HCT116 (cell line): ENCODE data around the gene ITM2C. TPM values are rescaled to one million over a fixed set of nuclear protein-coding genes. Genes with fewer than 3 reads are reported as not detected.

Source experiments
- ATAC-seq: fragments of 200-7000 bp; cut with Tn5 transposase; 2 replicates; pipeline ENCODE4 v1.9.1; 2020; ENCODE audit warnings: mild to moderate bottlenecking, moderate library complexity
- BruUV-seq: library from RNA; stranded (reverse); fragments of 400-500 nt; replicated peaks from 2 replicates; lab custom pipeline; 2021; lab: Mats Ljungman, UMichigan
- CTCF ChIA-PET: fragments of 300-600 bp; sonication (Branson Sonifier 250); formaldehyde crosslinking; loops from one replicate; lab custom pipeline; 2021; ENCODE audit warnings: antibody characterized with exemption; lab: Charles Lee
- POLR2A ChIA-PET: fragments of 300-600, 350-600 bp; sonication (Branson Sonifier 250); formaldehyde crosslinking; loops from one replicate; lab custom pipeline; 2021; ENCODE audit warnings: antibody characterized with exemption; lab: Charles Lee
- RAD21 ChIA-PET, 2 experiments: fragments of 300-600 bp; sonication (Branson Sonifier 250); formaldehyde crosslinking; loops; one replicate each; lab custom pipeline; 2023; ENCODE audit warnings: low total read pairs in 2 of 2; ENCODE audit not compliant: uncharacterized antibody in 2 of 2, unreplicated experiment in 2 of 2, low non-redundant PET in 1 of 2; lab: Charles Lee
- DNase-seq: peaks from one replicate; pipeline ENCODE4 v3.0.0-alpha.2; 2010; ENCODE audit warnings: low read depth, low spot score
- H2AFZ ChIP-seq: fragments of 200-600 bp; shearing (Covaris generic), sonication (generic); 2 replicates; pipeline ENCODE4 v1.6.1; 2017; ENCODE audit warnings: low read depth, mixed run types, mixed read lengths, antibody characterized with exemption, low read length; ENCODE audit not compliant: poor library complexity, severe bottlenecking
- H3K27ac ChIP-seq: 2 replicates; pipeline ENCODE4 v1.5.1; 2012; ENCODE audit warnings: low read depth, low read length
- H3K27me3 ChIP-seq: fragments of 200-600 bp; sonication (generic); 2 replicates; pipeline ENCODE4 v1.6.1; 2016; ENCODE audit warnings: mixed run types, low read length, mixed read lengths; ENCODE audit not compliant: insufficient read depth
- H3K36me3 ChIP-seq, 2 experiments: fragments of 200-500 bp in 1 of 2; fragments of 200-600 bp in 1 of 2; sonication (Bioruptor generic) in 1 of 2; sonication (generic) in 1 of 2; 2 replicates each; pipeline versions ENCODE4 v1.5.1 to v1.6.1; 2014 to 2016; ENCODE audit warnings: low read length in 2 of 2, inconsistent platforms in 1 of 2, mixed read lengths in 1 of 2, mixed run types in 1 of 2; ENCODE audit not compliant: insufficient read depth in 2 of 2, control insufficient read depth in 1 of 2
- H3K4me1 ChIP-seq, 2 experiments: fragments of 200-600 bp in 1 of 2; sonication (generic) in 1 of 2; 2 replicates each; pipeline versions ENCODE4 v1.5.1 to v1.6.1; 2012 to 2017; ENCODE audit warnings: low read length in 2 of 2, inconsistent platforms in 1 of 2, mild to moderate bottlenecking in 1 of 2, mixed read lengths in 1 of 2, mixed run types in 1 of 2, moderate library complexity in 1 of 2; ENCODE audit not compliant: insufficient read depth in 2 of 2, control insufficient read depth in 1 of 2
- H3K4me2 ChIP-seq: fragments of 200-600 bp; sonication (generic); 2 replicates; pipeline ENCODE4 v1.6.1; 2017; ENCODE audit warnings: mixed run types, low read length, mixed read lengths
- H3K4me3 ChIP-seq, 2 experiments: fragments of 200-600 bp in 1 of 2; sonication (generic) in 1 of 2; replicated peaks in 1 of 2; 2 replicates each; pipeline ENCODE4 v1.5.1; 2011 to 2016; ENCODE audit warnings: low read length in 2 of 2, control low read depth in 1 of 2, low read depth in 1 of 2, mild to moderate bottlenecking in 1 of 2, mixed read lengths in 1 of 2, mixed run types in 1 of 2
- H3K79me2 ChIP-seq: fragments of 200-600 bp; sonication (generic); 2 replicates; pipeline ENCODE4 v1.6.1; 2017; ENCODE audit warnings: mild to moderate bottlenecking, mixed run types, low read length, moderate library complexity, mixed read lengths; ENCODE audit not compliant: insufficient read depth
- H3K9ac ChIP-seq: fragments of 200-600 bp; sonication (generic); 2 replicates; pipeline ENCODE4 v1.6.1; 2016; ENCODE audit warnings: low read length, mixed read lengths
- H3K9me2 ChIP-seq: fragments of 200-600 bp; sonication (generic), shearing (Covaris generic); 2 replicates; pipeline ENCODE4 v1.6.1; 2017; ENCODE audit warnings: mixed run types, mild to moderate bottlenecking, moderate library complexity; ENCODE audit not compliant: insufficient read depth
- H3K9me3 ChIP-seq, 2 experiments: fragments of 200-500 bp in 1 of 2; fragments of 200-600 bp in 1 of 2; sonication (Bioruptor generic) in 1 of 2; sonication (generic) in 1 of 2; 2 replicates each; pipeline ENCODE4 v1.6.1; 2014 to 2017; ENCODE audit warnings: low read length in 2 of 2, mixed read lengths in 2 of 2, inconsistent platforms in 1 of 2, low read depth in 1 of 2, mild to moderate bottlenecking in 1 of 2, mixed run types in 1 of 2, moderate library complexity in 1 of 2; ENCODE audit not compliant: control insufficient read depth in 1 of 2, insufficient read depth in 1 of 2
- H4K20me1 ChIP-seq: fragments of 200-600 bp; sonication (generic), shearing (Covaris generic); 2 replicates; pipeline ENCODE4 v1.6.1; 2017; ENCODE audit warnings: mixed run types, mild to moderate bottlenecking, moderate library complexity; ENCODE audit not compliant: insufficient read depth
- CEBPB ChIP-seq: IDR thresholded peaks from 2 replicates; pipeline ENCODE4 v1.6.1; 2012; ENCODE audit warnings: low read depth
- EGR1 ChIP-seq: IDR thresholded peaks from 2 replicates; pipeline ENCODE4 v1.6.1; 2012; ENCODE audit warnings: low read depth
- EZH2phosphoT487 ChIP-seq: fragments of 200-600 bp; IDR thresholded peaks from 2 replicates; pipeline ENCODE4 v1.6.1; 2018; ENCODE audit warnings: antibody characterized with exemption, borderline replicate concordance
- FOSL1 ChIP-seq: IDR thresholded peaks from 2 replicates; pipeline ENCODE4 v1.6.1; 2012; ENCODE audit warnings: low read depth
- RAD21 ChIP-seq: IDR thresholded peaks from 2 replicates; pipeline ENCODE4 v1.6.1; 2012; ENCODE audit warnings: low read depth, mild to moderate bottlenecking
- SIN3A ChIP-seq: IDR thresholded peaks from 2 replicates; pipeline ENCODE4 v1.6.1; 2012; ENCODE audit warnings: low read depth
- SP1 ChIP-seq: IDR thresholded peaks from 2 replicates; pipeline ENCODE4 v1.6.1; 2012; ENCODE audit warnings: low read depth
- SRF ChIP-seq: IDR thresholded peaks from 2 replicates; pipeline ENCODE4 v1.6.1; 2012; ENCODE audit warnings: low read depth
- YY1 ChIP-seq: IDR thresholded peaks from 2 replicates; pipeline ENCODE4 v1.6.1; 2011; ENCODE audit warnings: low read length, low read depth, moderate library complexity, mild to moderate bottlenecking; ENCODE audit not compliant: insufficient replicate concordance; ENCODE audit errors: extremely low read depth
- ZFX ChIP-seq: fragments of 450-650 bp; IDR thresholded peaks from 2 replicates; pipeline ENCODE4 v1.6.1; 2017
- intact Hi-C: fragments of 100-400 bp; cut with micrococcal nuclease; formaldehyde crosslinking; loops from 2 replicates; pipeline ENCODE4 v1.10.0; 2022
- total RNA-seq: library from RNA; stranded (reverse); gene quantifications from one replicate; pipeline ENCODE4 v1.2.1, GENCODE V29; 2021; ENCODE audit not compliant: unreplicated experiment
- TF ChIP-seq, protein P1 (sequence below): IDR thresholded peaks from 2 replicates; pipeline ENCODE4 v1.6.1; 2012; ENCODE audit warnings: low read depth
- TF ChIP-seq, protein P2 (sequence below): IDR thresholded peaks from 2 replicates; pipeline ENCODE4 v1.6.1; 2012

The ITM2C gene
- total RNA-seq, 1 experiment from 2014 or later = 117 TPM

DNA sequence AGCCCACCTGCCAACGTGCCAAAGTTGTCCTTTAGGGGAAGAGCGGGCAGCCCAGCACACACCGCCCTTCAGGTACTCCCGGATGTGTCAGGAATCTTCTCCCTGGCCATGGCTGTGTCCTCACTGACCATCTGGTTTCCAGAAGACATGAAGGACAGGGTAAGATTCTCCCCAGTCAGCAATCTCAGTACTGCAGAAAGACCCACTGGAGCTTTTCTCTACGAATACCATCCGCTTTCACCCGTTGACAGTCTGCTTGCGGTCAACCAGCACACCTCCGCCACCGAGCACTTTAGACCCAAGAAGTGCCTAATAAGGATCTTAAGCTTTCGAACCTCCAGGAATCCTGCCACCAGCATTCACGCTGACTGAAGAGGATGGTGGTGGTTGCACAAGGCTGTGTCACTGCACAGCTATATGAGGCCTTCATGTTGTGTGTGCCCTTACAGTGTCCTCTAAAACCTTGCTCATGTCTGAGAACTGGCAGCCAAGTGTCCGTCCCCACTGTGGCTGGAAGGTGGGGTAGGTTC is 42.7 kb upstream of the ITM2C start:
- DNase-seq = no peak
- peaks cover 12 to 14% of the 10 kb centered on the region in 2 experiments; a peak in 3 of 4 replicates for H3K36me3 ChIP-seq
- H3K9me2 ChIP-seq = no peaks in the 10 kb centered on the region
- H3K9ac ChIP-seq = no peak overlapping the region
- no peak for TF ChIP-seq EZH2phosphoT487
- no peak for TF ChIP-seq YY1
- TF ChIP-seq ZFX = no peak
- TF ChIP-seq EGR1 = no peak
- TF ChIP-seq RAD21 = no peak
- TF ChIP-seq SRF = no peak
- TF ChIP-seq SIN3A = no peak
- TF ChIP-seq CEBPB = no peak
- TF ChIP-seq, protein P1, sequence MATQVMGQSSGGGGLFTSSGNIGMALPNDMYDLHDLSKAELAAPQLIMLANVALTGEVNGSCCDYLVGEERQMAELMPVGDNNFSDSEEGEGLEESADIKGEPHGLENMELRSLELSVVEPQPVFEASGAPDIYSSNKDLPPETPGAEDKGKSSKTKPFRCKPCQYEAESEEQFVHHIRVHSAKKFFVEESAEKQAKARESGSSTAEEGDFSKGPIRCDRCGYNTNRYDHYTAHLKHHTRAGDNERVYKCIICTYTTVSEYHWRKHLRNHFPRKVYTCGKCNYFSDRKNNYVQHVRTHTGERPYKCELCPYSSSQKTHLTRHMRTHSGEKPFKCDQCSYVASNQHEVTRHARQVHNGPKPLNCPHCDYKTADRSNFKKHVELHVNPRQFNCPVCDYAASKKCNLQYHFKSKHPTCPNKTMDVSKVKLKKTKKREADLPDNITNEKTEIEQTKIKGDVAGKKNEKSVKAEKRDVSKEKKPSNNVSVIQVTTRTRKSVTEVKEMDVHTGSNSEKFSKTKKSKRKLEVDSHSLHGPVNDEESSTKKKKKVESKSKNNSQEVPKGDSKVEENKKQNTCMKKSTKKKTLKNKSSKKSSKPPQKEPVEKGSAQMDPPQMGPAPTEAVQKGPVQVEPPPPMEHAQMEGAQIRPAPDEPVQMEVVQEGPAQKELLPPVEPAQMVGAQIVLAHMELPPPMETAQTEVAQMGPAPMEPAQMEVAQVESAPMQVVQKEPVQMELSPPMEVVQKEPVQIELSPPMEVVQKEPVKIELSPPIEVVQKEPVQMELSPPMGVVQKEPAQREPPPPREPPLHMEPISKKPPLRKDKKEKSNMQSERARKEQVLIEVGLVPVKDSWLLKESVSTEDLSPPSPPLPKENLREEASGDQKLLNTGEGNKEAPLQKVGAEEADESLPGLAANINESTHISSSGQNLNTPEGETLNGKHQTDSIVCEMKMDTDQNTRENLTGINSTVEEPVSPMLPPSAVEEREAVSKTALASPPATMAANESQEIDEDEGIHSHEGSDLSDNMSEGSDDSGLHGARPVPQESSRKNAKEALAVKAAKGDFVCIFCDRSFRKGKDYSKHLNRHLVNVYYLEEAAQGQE = no peak
- no peak for TF ChIP-seq FOSL1
- TF ChIP-seq, protein P2, sequence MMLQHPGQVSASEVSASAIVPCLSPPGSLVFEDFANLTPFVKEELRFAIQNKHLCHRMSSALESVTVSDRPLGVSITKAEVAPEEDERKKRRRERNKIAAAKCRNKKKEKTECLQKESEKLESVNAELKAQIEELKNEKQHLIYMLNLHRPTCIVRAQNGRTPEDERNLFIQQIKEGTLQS = no peak
- TF ChIP-seq SP1 = no peak
- TF ChIP-seq, all 23 proteins: peak for 0
- ChIA-PET RAD21 (interaction anchor here in 1 of 2 experiments (0.7 kb wide), 1 partner anchor 210 kb away, joined by 3 read pairs; no protein-coding TSS in a partner anchor), POLR2A (no interaction called here), CTCF (interaction anchor here (1.1 kb wide), 1 partner anchor 26 kb away, joined by 3 read pairs; no protein-coding TSS in a partner anchor)
- ATAC-seq = no peak
- no peaks in the 10 kb centered on the region for H4K20me1 ChIP-seq
- H3K4me2 ChIP-seq = no peak overlapping the region
- no peaks in the 10 kb centered on the region for H3K27me3 ChIP-seq
- no peaks in the 10 kb centered on the region for H3K9me3 ChIP-seq
- no peak overlapping the region for H3K4me3 ChIP-seq
- H3K4me1 ChIP-seq = peaks cover 0 to 3% of the 10 kb centered on the region in 2 experiments; a peak in 1 of 4 replicates
- BruUV-seq = no TSS peak
- H3K27ac ChIP-seq = no peak overlapping the region
- H3K79me2 ChIP-seq = no peaks in the 10 kb centered on the region
- H2AFZ ChIP-seq = no peak overlapping the region
- intact Hi-C loops = loop anchor here (5.0 kb wide), 1 partner anchor 280 kb away; no protein-coding TSS in a partner anchor
